Endothelial cell of hepatic sinusoid (primary cell): ENCODE data around the gene SLC4A11.

Experiments used
- in situ Hi-C: cut with HindIII; loops from 2 replicates; pipeline ENCODE4 v1.10.0; 2017; ENCODE audit warnings: low sequenced_read_pairs

Gene SLC4A11

GRCh38 chr20:3239026-3239866 lies at the start of gene SLC4A11:
Gene SLC4A11, minus strand, starts transcription at chr20:3239190. Its CDS starts 53 bp downstream, at chr20:3239137.
- in situ Hi-C loops, result no loop called here

- in situ Hi-C loops, result no loop called here
Measured at GRCh38 chr20:3283222-3283820, 44.3 kb upstream of the SLC4A11 start.

- in situ Hi-C loops, result no loop called here
Measured at GRCh38 chr20:3282271-3283221, 43.6 kb upstream of the SLC4A11 start.

GRCh38 chr20:3281437-3281836 lies 42.4 kb upstream of the SLC4A11 start:
- in situ Hi-C loops, result no loop called here

GRCh38 chr20:3279761-3280160 lies 40.8 kb upstream of the SLC4A11 start:
- in situ Hi-C loops, result loop anchor here (5.0 to 10.0 kb wide), 3 partner anchors 63 to 355 kb away; no protein-coding TSS in a partner anchor

GRCh38 chr20:3277686-3278465 lies 38.9 kb upstream of the SLC4A11 start:
- in situ Hi-C loops, result loop anchor here (5.0 to 10.0 kb wide), 3 partner anchors 64 to 357 kb away; no protein-coding TSS in a partner anchor

- in situ Hi-C loops, result loop anchor here (5.0 to 10.0 kb wide), 3 partner anchors 64 to 358 kb away; no protein-coding TSS in a partner anchor
Measured at GRCh38 chr20:3276680-3277015, 37.7 kb upstream of the SLC4A11 start.

- in situ Hi-C loops, result loop anchor here (5.0 to 10.0 kb wide), 3 partner anchors 64 to 359 kb away; no protein-coding TSS in a partner anchor
Measured at GRCh38 chr20:3275966-3276679, 37.1 kb upstream of the SLC4A11 start.

GRCh38 chr20:3275064-3275935 lies 36.3 kb upstream of the SLC4A11 start:
- in situ Hi-C loops, result loop anchor here (5.0 to 10.0 kb wide), 3 partner anchors 63 to 360 kb away; no protein-coding TSS in a partner anchor

GRCh38 chr20:3273371-3273770 lies 34.4 kb upstream of the SLC4A11 start:
- in situ Hi-C loops, result loop anchor here (10.0 kb wide), 1 partner anchor 361 kb away; no protein-coding TSS in a partner anchor

GRCh38 chr20:3270051-3270450 lies 31.1 kb upstream of the SLC4A11 start:
- in situ Hi-C loops, result loop anchor here (10.0 kb wide), 1 partner anchor 365 kb away; no protein-coding TSS in a partner anchor

GRCh38 chr20:3262566-3262965 lies 23.6 kb upstream of the SLC4A11 start:
- in situ Hi-C loops, result no loop called here

- in situ Hi-C loops, result no loop called here
Measured at GRCh38 chr20:3258429-3258828, 19.4 kb upstream of the SLC4A11 start.

- in situ Hi-C loops, result no loop called here
Measured at GRCh38 chr20:3255728-3256127, 16.7 kb upstream of the SLC4A11 start.

GRCh38 chr20:3251806-3252205 lies 12.8 kb upstream of the SLC4A11 start:
- in situ Hi-C loops, result no loop called here

GRCh38 chr20:3250091-3250504 lies 11.1 kb upstream of the SLC4A11 start:
- in situ Hi-C loops, result no loop called here

GRCh38 chr20:3248993-3249347 lies 10.0 kb upstream of the SLC4A11 start:
- in situ Hi-C loops, result loop anchor here (5.0 kb wide), 2 partner anchors 42 to 97 kb away; partner anchors contain the start of gene ITPA
